ENCODE data around the gene SORCS1.

SORCS1 gene

GRCh38 chr10:107148906-107149305, 15.6 kb downstream of the SORCS1 start:
- Mint-ChIP-seq H3K27me3 (no peaks in the 10 kb centered on the region), H3K9me3 (peaks cover 41% of the 10 kb centered on the region), H3K36me3 (ENCODE audit: insufficient read depth) (no peaks in the 10 kb centered on the region), H3K4me1 (no peaks in the 10 kb centered on the region), H3K27ac (ENCODE audit: low read depth) (no peak overlapping the region), H3K4me3 (no peak overlapping the region)
- no peak for ATAC-seq (replicated peaks; ENCODE audit: extremely low read depth, poor library complexity, severe bottlenecking)
- no peak for DNase-seq (ENCODE audit: low spot score in 2 of 2)

GRCh38 chr10:107144490-107144889, 20.0 kb downstream of the SORCS1 start:
- H3K4me1 Mint-ChIP-seq, result no peaks in the 10 kb centered on the region
- peaks cover 26% of the 10 kb centered on the region for H3K9me3 Mint-ChIP-seq
- no peaks in the 10 kb centered on the region for H3K36me3 Mint-ChIP-seq (ENCODE audit: insufficient read depth)
- no peak overlapping the region for H3K27ac Mint-ChIP-seq (ENCODE audit: low read depth)
- H3K4me3 Mint-ChIP-seq, result no peak overlapping the region
- no peak for DNase-seq (ENCODE audit: low spot score in 2 of 2)
- no peaks in the 10 kb centered on the region for H3K27me3 Mint-ChIP-seq
- no peak for ATAC-seq (replicated peaks; ENCODE audit: extremely low read depth, poor library complexity, severe bottlenecking)

- ATAC-seq (replicated peaks; ENCODE audit: extremely low read depth, poor library complexity, severe bottlenecking) (no peak), DNase-seq (ENCODE audit: low spot score in 2 of 2) (no peak)
- Mint-ChIP-seq H3K36me3 (ENCODE audit: insufficient read depth) (no peaks in the 10 kb centered on the region), H3K4me1 (no peaks in the 10 kb centered on the region), H3K4me3 (no peak overlapping the region), H3K27me3 (no peaks in the 10 kb centered on the region), H3K9me3 (peaks cover 24% of the 10 kb centered on the region), H3K27ac (ENCODE audit: low read depth) (no peak overlapping the region)
Observed at GRCh38 chr10:107141524-107142061, 22.9 kb downstream of the SORCS1 start.

- peaks cover 16% of the 10 kb centered on the region for H3K9me3 Mint-ChIP-seq
- no peaks in the 10 kb centered on the region for H3K36me3 Mint-ChIP-seq (ENCODE audit: insufficient read depth)
- DNase-seq (ENCODE audit: low spot score in 2 of 2) (no peak), ATAC-seq (replicated peaks; ENCODE audit: extremely low read depth, poor library complexity, severe bottlenecking) (no peak)
- H3K4me3 Mint-ChIP-seq, result no peak overlapping the region
- H3K27ac Mint-ChIP-seq (ENCODE audit: low read depth), result no peak overlapping the region
- no peaks in the 10 kb centered on the region for H3K27me3 Mint-ChIP-seq
- H3K4me1 Mint-ChIP-seq, result no peaks in the 10 kb centered on the region
Observed at GRCh38 chr10:107139237-107139636, 25.3 kb downstream of the SORCS1 start.

- Mint-ChIP-seq H3K4me1 (no peaks in the 10 kb centered on the region), H3K9me3 (peaks cover 17% of the 10 kb centered on the region), H3K4me3 (no peak overlapping the region), H3K27ac (ENCODE audit: low read depth) (no peak overlapping the region), H3K36me3 (ENCODE audit: insufficient read depth) (no peaks in the 10 kb centered on the region), H3K27me3 (no peaks in the 10 kb centered on the region)
- ATAC-seq (replicated peaks; ENCODE audit: extremely low read depth, poor library complexity, severe bottlenecking) (no peak), DNase-seq (ENCODE audit: low spot score in 2 of 2) (no peak)
Observed at GRCh38 chr10:107133656-107134055, 30.9 kb downstream of the SORCS1 start.

GRCh38 chr10:107129000-107129399, 35.5 kb downstream of the SORCS1 start:
- no peak for ATAC-seq (replicated peaks; ENCODE audit: extremely low read depth, poor library complexity, severe bottlenecking)
- Mint-ChIP-seq H3K27ac (ENCODE audit: low read depth) (no peak overlapping the region), H3K27me3 (no peaks in the 10 kb centered on the region), H3K36me3 (ENCODE audit: insufficient read depth) (peaks cover 4% of the 10 kb centered on the region), H3K4me3 (no peak overlapping the region), H3K4me1 (no peaks in the 10 kb centered on the region), H3K9me3 (peaks cover 11% of the 10 kb centered on the region)
- DNase-seq (ENCODE audit: low spot score in 2 of 2), result no peak

- Mint-ChIP-seq H3K27ac (ENCODE audit: low read depth) (no peak overlapping the region), H3K4me3 (no peak overlapping the region), H3K4me1 (no peaks in the 10 kb centered on the region), H3K27me3 (no peaks in the 10 kb centered on the region), H3K9me3 (no peaks in the 10 kb centered on the region), H3K36me3 (ENCODE audit: insufficient read depth) (peaks cover 4% of the 10 kb centered on the region)
- DNase-seq (ENCODE audit: low spot score in 2 of 2) (no peak), ATAC-seq (replicated peaks; ENCODE audit: extremely low read depth, poor library complexity, severe bottlenecking) (no peak)
Observed at GRCh38 chr10:107126512-107127065, 37.9 kb downstream of the SORCS1 start.

- no peaks in the 10 kb centered on the region for H3K4me1 Mint-ChIP-seq
- H3K4me3 Mint-ChIP-seq, result no peak overlapping the region
- peaks cover 2% of the 10 kb centered on the region for H3K36me3 Mint-ChIP-seq (ENCODE audit: insufficient read depth)
- no peaks in the 10 kb centered on the region for H3K27me3 Mint-ChIP-seq
- H3K27ac Mint-ChIP-seq (ENCODE audit: low read depth), result no peak overlapping the region
- H3K9me3 Mint-ChIP-seq, result no peaks in the 10 kb centered on the region
- DNase-seq (ENCODE audit: low spot score in 2 of 2) (no peak), ATAC-seq (replicated peaks; ENCODE audit: extremely low read depth, poor library complexity, severe bottlenecking) (no peak)
Observed at GRCh38 chr10:107122703-107123102, 41.8 kb downstream of the SORCS1 start.

- no peaks in the 10 kb centered on the region for H3K36me3 Mint-ChIP-seq (ENCODE audit: insufficient read depth)
- peaks cover 6% of the 10 kb centered on the region for H3K9me3 Mint-ChIP-seq
- H3K4me3 Mint-ChIP-seq, result no peak overlapping the region
- DNase-seq (ENCODE audit: low spot score in 2 of 2) (no peak), ATAC-seq (replicated peaks; ENCODE audit: extremely low read depth, poor library complexity, severe bottlenecking) (no peak)
- H3K27ac Mint-ChIP-seq (ENCODE audit: low read depth), result no peak overlapping the region
- no peaks in the 10 kb centered on the region for H3K4me1 Mint-ChIP-seq
- H3K27me3 Mint-ChIP-seq, result no peaks in the 10 kb centered on the region
Observed at GRCh38 chr10:107118866-107119265, 45.6 kb downstream of the SORCS1 start.

GRCh38 chr10:107104026-107104652, 60.4 kb downstream of the SORCS1 start:
- no peaks in the 10 kb centered on the region for H3K27me3 Mint-ChIP-seq
- no peak for ATAC-seq (replicated peaks; ENCODE audit: extremely low read depth, poor library complexity, severe bottlenecking)

GRCh38 chr10:107103174-107104025, 61.1 kb downstream of the SORCS1 start:
- Mint-ChIP-seq H3K4me3 (no peak overlapping the region), H3K9me3 (peaks cover 12% of the 10 kb centered on the region), H3K36me3 (ENCODE audit: insufficient read depth) (no peaks in the 10 kb centered on the region), H3K4me1 (no peaks in the 10 kb centered on the region), H3K27ac (ENCODE audit: low read depth) (no peak overlapping the region), H3K27me3 (no peaks in the 10 kb centered on the region)
- ATAC-seq (replicated peaks; ENCODE audit: extremely low read depth, poor library complexity, severe bottlenecking) (no peak), DNase-seq (ENCODE audit: low spot score in 2 of 2) (no peak)

More at GRCh38 chr10:107104026-107104652, 60.4 kb downstream of the SORCS1 start:
- Mint-ChIP-seq H3K27ac (ENCODE audit: low read depth) (no peak overlapping the region), H3K36me3 (ENCODE audit: insufficient read depth) (no peaks in the 10 kb centered on the region), H3K9me3 (peaks cover 12% of the 10 kb centered on the region), H3K4me3 (no peak overlapping the region), H3K4me1 (no peaks in the 10 kb centered on the region)
- no peak for DNase-seq (ENCODE audit: low spot score in 2 of 2)

GRCh38 chr10:107098326-107098725, 66.2 kb downstream of the SORCS1 start:
- Mint-ChIP-seq H3K36me3 (ENCODE audit: insufficient read depth) (no peaks in the 10 kb centered on the region), H3K27me3 (no peaks in the 10 kb centered on the region), H3K9me3 (peaks cover 16% of the 10 kb centered on the region), H3K27ac (ENCODE audit: low read depth) (no peak overlapping the region), H3K4me3 (no peak overlapping the region), H3K4me1 (no peaks in the 10 kb centered on the region)
- ATAC-seq (replicated peaks; ENCODE audit: extremely low read depth, poor library complexity, severe bottlenecking) (no peak), DNase-seq (ENCODE audit: low spot score in 2 of 2) (no peak)
